ENCODE results near the gene LAMB2. TPM values are rescaled to one million over a fixed set of nuclear protein-coding genes. Genes with fewer than 3 reads are reported as not detected.

LAMB2 gene
- total RNA-seq, 2 experiments from 2014 or later, result 0.36 to 0.60 TPM

DNA sequence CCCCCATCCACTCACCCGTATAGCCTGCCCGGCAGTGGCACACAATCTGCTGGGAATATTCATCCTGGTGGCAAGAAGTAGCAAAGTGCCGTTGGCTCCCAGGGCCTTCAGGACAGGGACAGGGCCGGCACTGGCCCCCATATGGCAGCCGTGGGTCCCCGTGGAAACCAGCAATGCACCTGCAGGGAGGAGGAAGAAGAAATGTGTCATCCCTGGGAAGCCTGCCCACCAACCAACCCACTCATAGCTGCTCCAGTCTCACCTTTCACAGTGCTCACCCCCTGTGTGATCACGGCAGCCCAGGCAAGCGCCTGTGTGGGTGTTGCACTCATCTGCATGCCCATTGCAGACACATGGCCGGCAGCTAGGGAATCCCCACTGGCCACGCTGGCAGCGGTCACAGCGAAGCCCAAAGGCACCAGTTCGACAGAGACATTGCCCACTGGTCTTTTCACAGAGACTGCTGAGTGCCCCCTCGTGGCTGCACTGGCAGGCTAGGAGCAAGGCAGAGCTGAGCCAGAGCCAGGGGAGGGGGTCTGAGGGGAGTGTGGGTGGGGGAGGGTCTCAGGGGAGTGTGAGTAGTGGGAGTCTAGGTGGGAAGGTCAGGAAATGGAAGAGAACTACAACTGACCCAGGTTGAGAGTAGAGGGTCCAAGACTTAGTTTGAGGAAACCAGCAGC lies 7.7 kb downstream of the LAMB2 start:
- ATAC-seq (ENCODE audit: poor library complexity), result no peak
- Mint-ChIP-seq H3K36me3 (ENCODE audit: low read depth) (peaks cover 1% of the 10 kb centered on the region), H3K27me3 (no peaks in the 10 kb centered on the region), H3K4me3 (no peak overlapping the region), H3K9me3 (no peaks in the 10 kb centered on the region), H3K27ac (no peak overlapping the region), H3K4me1 (ENCODE audit: low read depth) (peaks cover 10% of the 10 kb centered on the region)
- no peak for DNase-seq
- Histone ChIP-seq H3K9me3 (ENCODE audit: control insufficient read depth in 1 of 2, insufficient read depth in 1 of 2, low read length in 2 of 2) (no peaks in the 10 kb centered on the region), H3K4me3 (ENCODE audit: low read length) (no peak overlapping the region), H3K27me3 (ENCODE audit: control insufficient read depth in 1 of 2, insufficient read depth in 2 of 2, low read length in 2 of 2) (no peaks in the 10 kb centered on the region), H3K4me1 (ENCODE audit: insufficient read depth, low read length) (peaks cover 12% of the 10 kb centered on the region), H3K27ac (ENCODE audit: low read depth in 1 of 2, low read length in 2 of 2) (no peak overlapping the region), H3K36me3 (ENCODE audit: insufficient read depth, low read length) (no peaks in the 10 kb centered on the region)
- TF ChIP-seq, protein P1, sequence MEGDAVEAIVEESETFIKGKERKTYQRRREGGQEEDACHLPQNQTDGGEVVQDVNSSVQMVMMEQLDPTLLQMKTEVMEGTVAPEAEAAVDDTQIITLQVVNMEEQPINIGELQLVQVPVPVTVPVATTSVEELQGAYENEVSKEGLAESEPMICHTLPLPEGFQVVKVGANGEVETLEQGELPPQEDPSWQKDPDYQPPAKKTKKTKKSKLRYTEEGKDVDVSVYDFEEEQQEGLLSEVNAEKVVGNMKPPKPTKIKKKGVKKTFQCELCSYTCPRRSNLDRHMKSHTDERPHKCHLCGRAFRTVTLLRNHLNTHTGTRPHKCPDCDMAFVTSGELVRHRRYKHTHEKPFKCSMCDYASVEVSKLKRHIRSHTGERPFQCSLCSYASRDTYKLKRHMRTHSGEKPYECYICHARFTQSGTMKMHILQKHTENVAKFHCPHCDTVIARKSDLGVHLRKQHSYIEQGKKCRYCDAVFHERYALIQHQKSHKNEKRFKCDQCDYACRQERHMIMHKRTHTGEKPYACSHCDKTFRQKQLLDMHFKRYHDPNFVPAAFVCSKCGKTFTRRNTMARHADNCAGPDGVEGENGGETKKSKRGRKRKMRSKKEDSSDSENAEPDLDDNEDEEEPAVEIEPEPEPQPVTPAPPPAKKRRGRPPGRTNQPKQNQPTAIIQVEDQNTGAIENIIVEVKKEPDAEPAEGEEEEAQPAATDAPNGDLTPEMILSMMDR (IDR thresholded peaks at IDR 0.05), result no peak
- intact Hi-C loops (cut with DNase I, micrococcal nuclease), result loop anchor here in 1 of 2 experiments (5.0 to 10.0 kb wide), 2 partner anchors 103 to 550 kb away; partner anchors contain the start of genes APEH and NDUFAF3
- POLR2A ChIA-PET, result interaction anchor here (1.0 kb wide), 1 partner anchor 32 kb away, joined by 3 read pairs; the partner anchor contains the start of gene QRICH1
- CTCF ChIA-PET, result interaction anchor here (1.3 kb wide), 1 partner anchor 31 kb away, joined by 5 read pairs; the partner anchor contains the start of gene QRICH1

DNA sequence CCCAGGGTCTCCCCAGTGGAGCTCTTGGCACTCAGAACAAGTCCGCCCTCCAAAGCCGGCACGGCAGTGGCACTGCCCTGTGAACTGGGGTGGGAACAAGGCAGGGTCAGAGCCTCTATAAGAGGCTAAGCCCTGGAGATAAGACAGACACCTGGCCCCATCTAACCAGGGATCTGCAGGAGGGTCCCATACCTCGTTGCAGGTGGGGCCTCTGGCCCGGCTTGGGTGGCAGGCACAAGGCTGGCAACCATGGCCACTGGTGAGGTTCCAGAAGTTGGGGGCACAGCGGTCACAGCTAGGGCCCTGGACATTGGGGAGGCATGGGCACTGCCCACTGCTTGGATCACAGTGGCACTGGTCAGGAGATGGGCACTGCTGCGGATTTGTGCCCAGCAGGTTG lies 8.6 kb downstream of the LAMB2 start:
- Histone ChIP-seq H3K4me1 (ENCODE audit: insufficient read depth, low read length) (peaks cover 22% of the 10 kb centered on the region), H3K36me3 (ENCODE audit: insufficient read depth, low read length) (no peaks in the 10 kb centered on the region), H3K4me3 (ENCODE audit: low read length) (no peak overlapping the region), H3K27ac (ENCODE audit: low read depth in 1 of 2, low read length in 2 of 2) (no peak overlapping the region), H3K9me3 (ENCODE audit: control insufficient read depth in 1 of 2, insufficient read depth in 1 of 2, low read length in 2 of 2) (no peaks in the 10 kb centered on the region), H3K27me3 (ENCODE audit: control insufficient read depth in 1 of 2, insufficient read depth in 2 of 2, low read length in 2 of 2) (no peaks in the 10 kb centered on the region)
- H3K27ac Mint-ChIP-seq, result no peak overlapping the region
- no peaks in the 10 kb centered on the region for H3K9me3 Mint-ChIP-seq
- CTCF ChIA-PET, result interaction anchor here (0.7 kb wide), 1 partner anchor 30 kb away, joined by 3 read pairs; no protein-coding TSS in a partner anchor
- POLR2A ChIA-PET, result no interaction called here
- TF ChIP-seq, protein P1 (IDR thresholded peaks at IDR 0.05), result no peak
- H3K36me3 Mint-ChIP-seq (ENCODE audit: low read depth), result peaks cover 7% of the 10 kb centered on the region
- DNase-seq (no peak), ATAC-seq (ENCODE audit: poor library complexity) (no peak)
- intact Hi-C loops (cut with DNase I, micrococcal nuclease), result loop anchor here in 1 of 2 experiments (5.0 to 10.0 kb wide), 2 partner anchors 102 to 551 kb away; partner anchors contain the start of genes APEH and NDUFAF3
- H3K4me3 Mint-ChIP-seq, result no peak overlapping the region
- peaks cover 19% of the 10 kb centered on the region for H3K4me1 Mint-ChIP-seq (ENCODE audit: low read depth)
- no peaks in the 10 kb centered on the region for H3K27me3 Mint-ChIP-seq

DNA sequence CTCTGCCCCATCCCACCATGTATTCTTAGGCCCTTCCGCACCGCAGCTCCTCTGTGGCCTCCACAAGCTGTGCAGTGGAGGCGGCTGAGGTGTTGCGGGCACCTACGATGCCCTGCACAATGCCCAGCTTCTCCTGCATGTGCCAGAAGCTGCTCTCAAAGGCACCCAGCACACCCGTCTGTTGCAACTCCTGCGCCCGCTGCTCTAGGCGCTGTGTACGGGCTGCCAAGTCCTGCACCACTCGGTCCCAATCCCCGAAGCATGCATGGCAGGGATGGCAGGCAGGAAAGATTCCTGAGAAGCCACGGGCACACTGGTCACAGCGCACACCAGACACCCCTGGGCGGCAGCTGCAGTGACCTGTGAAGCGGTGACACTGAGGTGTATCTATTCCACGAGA lies 9.2 kb downstream of the LAMB2 start:
- Mint-ChIP-seq H3K4me3 (no peak overlapping the region), H3K36me3 (ENCODE audit: low read depth) (peaks cover 12% of the 10 kb centered on the region), H3K9me3 (no peaks in the 10 kb centered on the region), H3K27ac (no peak overlapping the region), H3K27me3 (no peaks in the 10 kb centered on the region), H3K4me1 (ENCODE audit: low read depth) (peaks cover 23% of the 10 kb centered on the region)
- Histone ChIP-seq H3K36me3 (ENCODE audit: insufficient read depth, low read length) (peaks cover 5% of the 10 kb centered on the region), H3K4me3 (ENCODE audit: low read length) (no peak overlapping the region), H3K9me3 (ENCODE audit: control insufficient read depth in 1 of 2, insufficient read depth in 1 of 2, low read length in 2 of 2) (no peaks in the 10 kb centered on the region), H3K4me1 (ENCODE audit: insufficient read depth, low read length) (peaks cover 27% of the 10 kb centered on the region), H3K27ac (ENCODE audit: low read depth in 1 of 2, low read length in 2 of 2) (no peak overlapping the region), H3K27me3 (ENCODE audit: control insufficient read depth in 1 of 2, insufficient read depth in 2 of 2, low read length in 2 of 2) (no peaks in the 10 kb centered on the region)
- ChIA-PET CTCF (interaction anchor here (0.7 kb wide), 1 partner anchor 29 kb away, joined by 3 read pairs; no protein-coding TSS in a partner anchor), POLR2A (no interaction called here)
- TF ChIP-seq, protein P1 (IDR thresholded peaks at IDR 0.05), result no peak
- DNase-seq, result no peak
- no peak for ATAC-seq (ENCODE audit: poor library complexity)
- intact Hi-C loops (cut with DNase I, micrococcal nuclease), result loop anchor here in 1 of 2 experiments (1.0 to 10.0 kb wide), 3 partner anchors 37 to 551 kb away; partner anchors contain the start of genes APEH and NDUFAF3
